ENCODE measurements around the gene RUNX2.

GRCh38 chr6:45310118-45310788 is 17.9 kb upstream of the RUNX2 start:
- no peak for TF ChIP-seq ESRRG (CRISPR knock-in tag; IDR thresholded peaks at IDR 0.05)
- TF ChIP-seq RARB (CRISPR knock-in tag; IDR thresholded peaks at IDR 0.05) = no peak
- no peak for TF ChIP-seq OSR1 (CRISPR knock-in tag; IDR thresholded peaks at IDR 0.05)
- TF ChIP-seq, protein P1, sequence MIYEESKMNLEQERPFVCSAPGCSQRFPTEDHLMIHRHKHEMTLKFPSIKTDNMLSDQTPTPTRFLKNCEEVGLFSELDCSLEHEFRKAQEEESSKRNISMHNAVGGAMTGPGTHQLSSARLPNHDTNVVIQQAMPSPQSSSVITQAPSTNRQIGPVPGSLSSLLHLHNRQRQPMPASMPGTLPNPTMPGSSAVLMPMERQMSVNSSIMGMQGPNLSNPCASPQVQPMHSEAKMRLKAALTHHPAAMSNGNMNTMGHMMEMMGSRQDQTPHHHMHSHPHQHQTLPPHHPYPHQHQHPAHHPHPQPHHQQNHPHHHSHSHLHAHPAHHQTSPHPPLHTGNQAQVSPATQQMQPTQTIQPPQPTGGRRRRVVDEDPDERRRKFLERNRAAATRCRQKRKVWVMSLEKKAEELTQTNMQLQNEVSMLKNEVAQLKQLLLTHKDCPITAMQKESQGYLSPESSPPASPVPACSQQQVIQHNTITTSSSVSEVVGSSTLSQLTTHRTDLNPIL (CRISPR knock-in tag; IDR thresholded peaks at IDR 0.05; ENCODE audit: low read depth) = no peak
- TF ChIP-seq TOX (CRISPR knock-in tag; IDR thresholded peaks at IDR 0.05; ENCODE audit: borderline replicate concordance) = no peak
- TF ChIP-seq ZFP3 (CRISPR knock-in tag; IDR thresholded peaks at IDR 0.05) = no peak
- TF ChIP-seq PATZ1 (CRISPR knock-in tag; IDR thresholded peaks at IDR 0.05; ENCODE audit: borderline replicate concordance) = no peak
- no peak for TF ChIP-seq TSHZ2 (CRISPR knock-in tag; IDR thresholded peaks at IDR 0.05)
- no peak for TF ChIP-seq ARNTL (CRISPR knock-in tag; IDR thresholded peaks at IDR 0.05; ENCODE audit: borderline replicate concordance, low read depth)
- TF ChIP-seq BACH2 (CRISPR knock-in tag; IDR thresholded peaks at IDR 0.05; ENCODE audit: borderline replicate concordance) = no peak
- no peak for TF ChIP-seq TCF4 (CRISPR knock-in tag; IDR thresholded peaks at IDR 0.05; ENCODE audit: borderline replicate concordance)
